Activated T-cell treated with anti-CD3 and anti-CD28 coated beads for 24 hours (primary cell): ENCODE measurements around the gene KCNJ1.
A peak's percentile ranks its signal among the peaks of the same experiment; 100 is the strongest.

Source experiments
- DNase-seq: peaks from one replicate; pipeline ENCODE4 v3.0.0-alpha.2; 2020; ENCODE audit warnings: low read depth

Gene KCNJ1

GRCh38 chr11:128882451-128882850, 15.4 kb upstream of the KCNJ1 start:
- no peak for DNase-seq

GRCh38 chr11:128881221-128881620, 14.1 kb upstream of the KCNJ1 start:
- DNase-seq: no peak

- no peak for DNase-seq
Measured at GRCh38 chr11:128879817-128880216, 12.7 kb upstream of the KCNJ1 start.

GRCh38 chr11:128878455-128878854, 11.4 kb upstream of the KCNJ1 start:
- DNase-seq: no peak

- no peak for DNase-seq
Measured at GRCh38 chr11:128877726-128878125, 10.6 kb upstream of the KCNJ1 start.

GRCh38 chr11:128876133-128876650, 9.1 kb upstream of the KCNJ1 start:
- no peak for DNase-seq

GRCh38 chr11:128874427-128874826, 7.3 kb upstream of the KCNJ1 start:
- DNase-seq: no peak

- DNase-seq: no peak
Measured at GRCh38 chr11:128872594-128872993, 5.5 kb upstream of the KCNJ1 start.

- DNase-seq: no peak
Measured at GRCh38 chr11:128872094-128872493, 5.0 kb upstream of the KCNJ1 start.

- no peak for DNase-seq
Measured at GRCh38 chr11:128871168-128871610, 4.1 kb upstream of the KCNJ1 start.

- DNase-seq: no peak
Measured at GRCh38 chr11:128868841-128869671, 2.0 kb upstream of the KCNJ1 start.

GRCh38 chr11:128865490-128865889, 1.6 kb downstream of the KCNJ1 start:
- no peak for DNase-seq

- no peak for DNase-seq
Measured at GRCh38 chr11:128862908-128863660, 4.0 kb downstream of the KCNJ1 start.

- no peak for DNase-seq
Measured at GRCh38 chr11:128862406-128862805, 4.7 kb downstream of the KCNJ1 start.

GRCh38 chr11:128860571-128861361, 6.3 kb downstream of the KCNJ1 start:
- no peak for DNase-seq

GRCh38 chr11:128859563-128860441, 7.3 kb downstream of the KCNJ1 start:
- peak; percentile 63 for DNase-seq

GRCh38 chr11:128857341-128857740, 9.8 kb downstream of the KCNJ1 start:
- no peak for DNase-seq

- no peak for DNase-seq
Measured at GRCh38 chr11:128856241-128856640, 10.9 kb downstream of the KCNJ1 start.

- no peak for DNase-seq
Measured at GRCh38 chr11:128854841-128855240, 12.3 kb downstream of the KCNJ1 start.

GRCh38 chr11:128853559-128853958, 13.5 kb downstream of the KCNJ1 start:
- no peak for DNase-seq

GRCh38 chr11:128852327-128853023, 14.6 kb downstream of the KCNJ1 start:
- no peak for DNase-seq
